ENCODE data around the gene CCT7. TPM values are rescaled to one million over a fixed set of nuclear protein-coding genes. Genes with fewer than 3 reads are reported as not detected.

The CCT7 gene
- total RNA-seq, 1 experiment from 2014 or later: 538 TPM

DNA sequence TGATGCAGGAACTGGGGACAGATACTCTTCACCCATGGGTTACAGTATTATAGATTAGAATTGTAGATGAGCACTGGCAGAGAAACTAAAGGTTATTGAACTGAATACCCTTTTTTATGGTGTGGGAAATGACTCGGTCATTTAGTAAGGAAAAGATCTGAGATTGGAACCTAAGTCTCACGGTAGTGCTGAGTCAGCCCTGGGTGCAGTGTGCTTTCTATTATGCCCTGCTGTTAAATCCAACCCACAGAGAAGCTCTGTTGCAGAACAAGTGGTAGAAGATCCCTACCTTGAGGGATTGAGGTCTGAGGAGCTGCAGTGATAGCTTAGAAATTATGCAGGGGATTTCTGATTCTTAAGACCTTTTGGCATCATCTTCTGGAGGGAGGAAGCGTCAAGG is 12.7 kb downstream of the CCT7 start:
- ChIA-PET POLR2A (ENCODE audit: unreplicated experiment) (no interaction called here), CTCF (no interaction called here)
- DNase-seq (no peak), ATAC-seq (no peak)
- intact Hi-C loops (cut with micrococcal nuclease): no loop called here
- no peak overlapping the region for H2AFZ ChIP-seq (ENCODE audit: low read length)
- peaks cover 26% of the 10 kb centered on the region for H3K79me2 ChIP-seq (ENCODE audit: low read length)
- no peak overlapping the region for H3K4me2 ChIP-seq (ENCODE audit: low read length)
- no TSS peak for BruUV-seq (replicated peaks)
- H3K27me3 ChIP-seq (ENCODE audit: low read length): no peaks in the 10 kb centered on the region
- peaks cover 39% of the 10 kb centered on the region for H4K20me1 ChIP-seq (ENCODE audit: low read length)
- H3K9me2 ChIP-seq (replicated peaks; ENCODE audit: low read length): no peaks in the 10 kb centered on the region
- no peak overlapping the region for H3K9ac ChIP-seq (ENCODE audit: low read length)
- no peaks in the 10 kb centered on the region for H3F3A ChIP-seq (ENCODE audit: low read length, unreplicated experiment)
- H3K27ac ChIP-seq (ENCODE audit: low read length): no peak overlapping the region
- peaks cover 71% of the 10 kb centered on the region for H3K36me3 ChIP-seq (ENCODE audit: low read depth, low read length)
- TF ChIP-seq, protein P1, sequence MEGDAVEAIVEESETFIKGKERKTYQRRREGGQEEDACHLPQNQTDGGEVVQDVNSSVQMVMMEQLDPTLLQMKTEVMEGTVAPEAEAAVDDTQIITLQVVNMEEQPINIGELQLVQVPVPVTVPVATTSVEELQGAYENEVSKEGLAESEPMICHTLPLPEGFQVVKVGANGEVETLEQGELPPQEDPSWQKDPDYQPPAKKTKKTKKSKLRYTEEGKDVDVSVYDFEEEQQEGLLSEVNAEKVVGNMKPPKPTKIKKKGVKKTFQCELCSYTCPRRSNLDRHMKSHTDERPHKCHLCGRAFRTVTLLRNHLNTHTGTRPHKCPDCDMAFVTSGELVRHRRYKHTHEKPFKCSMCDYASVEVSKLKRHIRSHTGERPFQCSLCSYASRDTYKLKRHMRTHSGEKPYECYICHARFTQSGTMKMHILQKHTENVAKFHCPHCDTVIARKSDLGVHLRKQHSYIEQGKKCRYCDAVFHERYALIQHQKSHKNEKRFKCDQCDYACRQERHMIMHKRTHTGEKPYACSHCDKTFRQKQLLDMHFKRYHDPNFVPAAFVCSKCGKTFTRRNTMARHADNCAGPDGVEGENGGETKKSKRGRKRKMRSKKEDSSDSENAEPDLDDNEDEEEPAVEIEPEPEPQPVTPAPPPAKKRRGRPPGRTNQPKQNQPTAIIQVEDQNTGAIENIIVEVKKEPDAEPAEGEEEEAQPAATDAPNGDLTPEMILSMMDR (conservative IDR thresholded peaks at IDR 0.05; ENCODE audit: low read depth, low read length): no peak
- TF ChIP-seq EZH2 (IDR thresholded peaks at IDR 0.05; ENCODE audit: low read length, unreplicated experiment): no peak
- TF ChIP-seq EZH2phosphoT487 (IDR thresholded peaks at IDR 0.05; ENCODE audit: borderline replicate concordance, low read length): no peak
- H3K9me3 ChIP-seq (ENCODE audit: low read length): no peaks in the 10 kb centered on the region
- no peak overlapping the region for H3K4me3 ChIP-seq (ENCODE audit: low read length)
- H3K4me1 ChIP-seq (ENCODE audit: insufficient read depth, low read length): peaks cover 11% of the 10 kb centered on the region

DNA sequence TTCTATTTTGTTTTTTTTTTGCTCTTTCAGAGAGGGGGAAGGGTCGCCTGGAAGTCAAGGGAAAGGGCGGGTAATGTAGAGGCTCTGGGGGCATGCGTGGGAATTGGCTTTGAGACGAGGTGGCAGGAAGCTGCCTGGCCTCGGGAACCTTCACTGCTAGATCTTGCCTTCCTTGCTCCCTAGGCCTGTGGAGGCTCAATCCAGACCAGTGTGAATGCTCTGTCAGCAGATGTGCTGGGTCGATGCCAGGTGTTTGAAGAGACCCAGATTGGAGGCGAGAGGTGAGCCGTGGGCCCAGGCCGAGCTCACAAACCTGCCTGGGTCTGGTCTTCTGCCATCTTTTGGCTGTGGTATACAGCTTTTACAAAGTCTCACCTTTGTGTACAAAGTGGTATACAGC is 15.5 kb downstream of the CCT7 start:
- H3K9me2 ChIP-seq (replicated peaks; ENCODE audit: low read length): no peaks in the 10 kb centered on the region
- CTCF ChIA-PET: no interaction called here
- no peak overlapping the region for H3K4me2 ChIP-seq (ENCODE audit: low read length)
- no peak overlapping the region for H2AFZ ChIP-seq (ENCODE audit: low read length)
- no TSS peak for BruUV-seq (replicated peaks)
- H3K36me3 ChIP-seq (ENCODE audit: low read depth, low read length): peaks cover 71% of the 10 kb centered on the region
- TF ChIP-seq, protein P1 (conservative IDR thresholded peaks at IDR 0.05; ENCODE audit: low read depth, low read length): no peak
- no peak for TF ChIP-seq EZH2phosphoT487 (IDR thresholded peaks at IDR 0.05; ENCODE audit: borderline replicate concordance, low read length)
- TF ChIP-seq EZH2 (IDR thresholded peaks at IDR 0.05; ENCODE audit: low read length, unreplicated experiment): no peak
- POLR2A ChIA-PET (ENCODE audit: unreplicated experiment): interaction anchor here (0.6 kb wide), 1 partner anchor 35 kb away, joined by 6 read pairs; the partner anchor contains the start of gene FBXO41
- H3K4me3 ChIP-seq (ENCODE audit: low read length): no peak overlapping the region
- no peak overlapping the region for H3K27ac ChIP-seq (ENCODE audit: low read length)
- H4K20me1 ChIP-seq (ENCODE audit: low read length): peaks cover 25% of the 10 kb centered on the region
- H3K4me1 ChIP-seq (ENCODE audit: insufficient read depth, low read length): peaks cover 1% of the 10 kb centered on the region
- DNase-seq (no peak), ATAC-seq (no peak)
- H3K9ac ChIP-seq (ENCODE audit: low read length): no peak overlapping the region
- H3F3A ChIP-seq (ENCODE audit: low read length, unreplicated experiment): no peaks in the 10 kb centered on the region
- peaks cover 19% of the 10 kb centered on the region for H3K79me2 ChIP-seq (ENCODE audit: low read length)
- intact Hi-C loops (cut with micrococcal nuclease): no loop called here
- H3K9me3 ChIP-seq (ENCODE audit: low read length): no peaks in the 10 kb centered on the region
- H3K27me3 ChIP-seq (ENCODE audit: low read length): no peaks in the 10 kb centered on the region

DNA sequence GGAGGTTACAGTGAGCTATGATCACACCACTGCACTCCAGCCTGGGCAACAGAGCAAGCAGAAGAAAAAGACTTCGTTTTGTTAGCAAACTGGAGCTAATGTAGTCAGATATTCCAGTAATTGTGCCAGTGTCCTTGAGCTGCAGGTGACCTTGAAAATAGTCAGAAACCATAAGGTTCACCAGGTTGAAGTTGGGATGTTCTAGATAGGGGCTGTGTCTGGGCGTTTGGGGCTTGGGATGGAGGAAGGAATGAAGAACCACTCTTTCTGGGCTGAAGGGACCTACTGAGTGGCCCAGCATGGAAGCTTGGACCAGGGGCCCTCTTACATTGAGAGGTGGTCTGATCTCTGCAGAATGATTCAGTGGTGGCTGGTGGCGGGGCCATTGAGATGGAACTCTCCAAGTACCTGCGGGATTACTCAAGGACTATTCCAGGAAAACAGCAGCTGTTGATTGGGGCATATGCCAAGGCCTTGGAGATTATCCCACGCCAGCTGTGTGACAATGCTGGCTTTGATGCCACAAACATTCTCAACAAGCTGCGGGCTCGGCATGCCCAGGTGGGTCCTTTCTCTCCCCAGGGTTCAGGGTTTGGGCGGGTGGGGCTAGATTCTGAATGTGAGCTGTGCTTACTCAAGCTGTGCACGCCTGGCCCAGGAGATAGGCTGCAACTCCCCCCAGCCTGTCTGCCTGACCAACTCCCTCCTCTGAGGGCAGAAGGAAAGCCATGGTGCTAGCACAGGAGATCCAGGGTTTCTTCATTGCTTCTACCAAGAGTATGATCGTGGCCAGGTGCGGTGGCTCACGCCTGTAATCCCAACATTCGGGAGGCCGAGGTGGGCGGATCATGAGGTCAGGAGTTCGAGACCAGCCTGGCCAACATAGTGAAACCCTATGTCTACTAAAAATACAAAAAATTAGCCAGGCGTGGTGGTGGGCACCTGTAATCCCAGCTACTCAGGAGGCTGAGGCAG is 17.1 kb downstream of the CCT7 start:
- H3K4me2 ChIP-seq (ENCODE audit: low read length): no peak overlapping the region
- no peaks in the 10 kb centered on the region for H3F3A ChIP-seq (ENCODE audit: low read length, unreplicated experiment)
- no peak for ATAC-seq
- ChIA-PET CTCF (no interaction called here), POLR2A (ENCODE audit: unreplicated experiment) (no interaction called here)
- intact Hi-C loops (cut with micrococcal nuclease): no loop called here
- BruUV-seq (replicated peaks): no TSS peak
- peaks cover 10% of the 10 kb centered on the region for H4K20me1 ChIP-seq (ENCODE audit: low read length)
- H3K36me3 ChIP-seq (ENCODE audit: low read depth, low read length): peaks cover 55% of the 10 kb centered on the region
- no peak for DNase-seq
- no peak overlapping the region for H3K4me3 ChIP-seq (ENCODE audit: low read length)
- H3K27me3 ChIP-seq (ENCODE audit: low read length): no peaks in the 10 kb centered on the region
- H2AFZ ChIP-seq (ENCODE audit: low read length): no peak overlapping the region
- no peaks in the 10 kb centered on the region for H3K4me1 ChIP-seq (ENCODE audit: insufficient read depth, low read length)
- H3K9me3 ChIP-seq (ENCODE audit: low read length): no peaks in the 10 kb centered on the region
- H3K9ac ChIP-seq (ENCODE audit: low read length): no peak overlapping the region
- H3K9me2 ChIP-seq (replicated peaks; ENCODE audit: low read length): no peaks in the 10 kb centered on the region
- peaks cover 4% of the 10 kb centered on the region; the same call in 1 of the 2 replicates for H3K79me2 ChIP-seq (ENCODE audit: low read length)
- no peak overlapping the region for H3K27ac ChIP-seq (ENCODE audit: low read length)
- TF ChIP-seq EZH2 (IDR thresholded peaks at IDR 0.05; ENCODE audit: low read length, unreplicated experiment): no peak

Measured in PC-3 (cell line).